Neuronal stem cell (in vitro differentiated cells): ENCODE data around the gene SMIM44.

ENCODE experiments used
- DNase-seq: peaks from one replicate; pipeline ENCODE4 v3.0.0-alpha.2; 2013; ENCODE audit warnings: low spot score
- H2AFZ ChIP-seq: one replicate; pipeline ENCODE4 v1.6.1; 2013; ENCODE audit warnings: mild to moderate bottlenecking, low read length, inconsistent platforms
- H2AK5ac ChIP-seq: 2 replicates; pipeline ENCODE4 v1.6.1; 2013; ENCODE audit warnings: low read depth, mild to moderate bottlenecking, inconsistent platforms, low read length, moderate library complexity, mixed read lengths
- H2BK120ac ChIP-seq: 2 replicates; pipeline ENCODE4 v1.6.1; 2013; ENCODE audit warnings: low read depth, mild to moderate bottlenecking, inconsistent platforms, low read length, moderate library complexity, mixed read lengths
- H2BK12ac ChIP-seq: one replicate; pipeline ENCODE4 v1.6.1; 2013; ENCODE audit warnings: low read length, inconsistent platforms
- H2BK15ac ChIP-seq: 2 replicates; pipeline ENCODE4 v1.6.1; 2013; ENCODE audit warnings: mild to moderate bottlenecking, low read length, inconsistent platforms, mixed read lengths
- H2BK5ac ChIP-seq: one replicate; pipeline ENCODE4 v1.6.1; 2013; ENCODE audit warnings: inconsistent platforms, mild to moderate bottlenecking, low read length, moderate library complexity
- H3K14ac ChIP-seq: one replicate; pipeline ENCODE4 v1.6.1; 2013; ENCODE audit warnings: low read length, inconsistent platforms
- H3K18ac ChIP-seq: 2 replicates; pipeline ENCODE4 v1.6.1; 2013; ENCODE audit warnings: low read length, inconsistent platforms
- H3K23ac ChIP-seq: 2 replicates; pipeline ENCODE4 v1.6.1; 2013; ENCODE audit warnings: low read depth, mild to moderate bottlenecking, mixed read lengths, low read length, inconsistent platforms; ENCODE audit not compliant: poor library complexity
- H3K27ac ChIP-seq: replicated peaks from 3 replicates; pipeline ENCODE4 v1.5.1; 2013; ENCODE audit warnings: low read length, inconsistent platforms
- H3K27me3 ChIP-seq, 3 experiments: 2 replicates each; pipeline ENCODE4 v1.6.1; 2013; ENCODE audit warnings: low read length in 3 of 3, mild to moderate bottlenecking in 2 of 3, inconsistent platforms in 1 of 3, low read depth in 1 of 3, mixed read lengths in 1 of 3, moderate library complexity in 1 of 3; ENCODE audit not compliant: control insufficient read depth in 3 of 3, insufficient read depth in 3 of 3
- H3K36me3 ChIP-seq, 2 donors: replicated peaks in 1 of 2; 2 replicates each; pipeline ENCODE4 v1.6.1; 2013; ENCODE audit warnings: low read length in 2 of 2; ENCODE audit not compliant: control insufficient read depth in 2 of 2, insufficient read depth in 2 of 2
- H3K4ac ChIP-seq: 2 replicates; pipeline ENCODE4 v1.6.1; 2013; ENCODE audit warnings: inconsistent platforms, mild to moderate bottlenecking, low read length, moderate library complexity
- H3K4me1 ChIP-seq, 2 donors: 1 replicate in 1 of 2; 2 replicates in 1 of 2; pipeline ENCODE4 v1.6.1; 2013; ENCODE audit warnings: low read length in 2 of 2, low read depth in 1 of 2; ENCODE audit not compliant: control insufficient read depth in 2 of 2, insufficient read depth in 1 of 2
- H3K4me2 ChIP-seq: one replicate; pipeline ENCODE4 v1.6.1; 2013; ENCODE audit warnings: mild to moderate bottlenecking, low read length, inconsistent platforms; ENCODE audit not compliant: insufficient read depth, poor library complexity, severe bottlenecking
- H3K4me3 ChIP-seq, 2 donors: 2 replicates each; pipeline ENCODE4 v1.5.1; 2013; ENCODE audit warnings: low read length in 2 of 2, mild to moderate bottlenecking in 2 of 2, inconsistent platforms in 1 of 2, moderate library complexity in 1 of 2
- H3K79me1 ChIP-seq: one replicate; pipeline ENCODE4 v1.6.1; 2013; ENCODE audit warnings: low read depth, mild to moderate bottlenecking, inconsistent platforms, low read length, moderate library complexity
- H3K9ac ChIP-seq: one replicate; pipeline ENCODE4 v1.6.1; 2013; ENCODE audit warnings: mild to moderate bottlenecking, low read depth, low read length, inconsistent platforms; ENCODE audit not compliant: poor library complexity
- H3K9me3 ChIP-seq, 2 donors: replicated peaks in 1 of 2; 2 replicates each; pipeline versions ENCODE3 to v1.6.1; 2013; ENCODE audit warnings: low read length in 2 of 2, mild to moderate bottlenecking in 2 of 2, inconsistent platforms in 1 of 2, low read depth in 1 of 2, mixed read lengths in 1 of 2, moderate library complexity in 1 of 2; ENCODE audit not compliant: control insufficient read depth in 2 of 2, insufficient read depth in 1 of 2
- H4K8ac ChIP-seq: one replicate; pipeline ENCODE4 v1.6.1; 2013; ENCODE audit warnings: low read depth, mild to moderate bottlenecking, inconsistent platforms, low read length, moderate library complexity
- H4K91ac ChIP-seq: one replicate; pipeline ENCODE4 v1.6.1; 2013; ENCODE audit warnings: low read length, low read depth, mild to moderate bottlenecking, inconsistent platforms; ENCODE audit not compliant: poor library complexity
- WGBS, 2 donors: extraction: QIAGEN DNeasy Blood & Tissue Kit; methylation state at CpG; one replicate each; pipeline ENCODE4 v1.1.7; 2013; ENCODE audit warnings: missing lambda C conversion rate in 2 of 2, mixed read lengths in 1 of 2; ENCODE audit not compliant: insufficient read length in 2 of 2, insufficient replicate concordance in 1 of 2; ENCODE audit errors: extremely low coverage in 2 of 2; 5-methylcytosine and 5-hydroxymethylcytosine counted together

SMIM44 gene

GRCh38 chr19:3527238-3527910, 44.1 kb upstream of the SMIM44 start:
- Histone ChIP-seq H2AFZ (no peak overlapping the region), H3K27ac (no peak overlapping the region), H3K79me1 (peaks cover 19% of the 10 kb centered on the region), H2AK5ac (no peak overlapping the region), H2BK15ac (no peak overlapping the region), H3K9ac (no peak overlapping the region), H2BK12ac (no peak overlapping the region), H4K91ac (no peak overlapping the region), H4K8ac (no peak overlapping the region), H3K18ac (no peak overlapping the region), H2BK5ac (no peak overlapping the region), H3K4ac (no peak overlapping the region), H3K36me3 (peaks cover 43 to 81% of the 10 kb centered on the region in 2 donors), H3K27me3 (no peaks in the 10 kb centered on the region), H3K4me3 (no peak overlapping the region), H2BK120ac (peak overlapping the region; percentile 31), H3K23ac (peak overlapping the region; percentile 75), H3K14ac (no peak overlapping the region), H3K4me1 (no peaks in the 10 kb centered on the region), H3K9me3 (no peaks in the 10 kb centered on the region), H3K4me2 (no peak overlapping the region)
- WGBS, 2 donors = no CpG with 5 or more reads among the region's 21 CpGs
- DNase-seq = no peak

GRCh38 chr19:3526507-3527237, 43.4 kb upstream of the SMIM44 start:
- no peak overlapping the region for H3K18ac ChIP-seq
- H4K8ac ChIP-seq = no peak overlapping the region
- no peak overlapping the region for H2AK5ac ChIP-seq
- H3K79me1 ChIP-seq = peaks cover 23% of the 10 kb centered on the region
- H3K9me3 ChIP-seq = no peaks in the 10 kb centered on the region
- H3K27ac ChIP-seq = no peak overlapping the region
- no peak overlapping the region for H3K4me2 ChIP-seq
- H2AFZ ChIP-seq = no peak overlapping the region
- H2BK12ac ChIP-seq = no peak overlapping the region
- H3K4me3 ChIP-seq = no peak overlapping the region
- H2BK15ac ChIP-seq = no peak overlapping the region
- no peaks in the 10 kb centered on the region for H3K4me1 ChIP-seq
- peak overlapping the region; percentile 1 for H3K23ac ChIP-seq
- H2BK120ac ChIP-seq = no peak overlapping the region
- peaks cover 42 to 81% of the 10 kb centered on the region in 2 donors for H3K36me3 ChIP-seq
- no peak for DNase-seq
- H3K14ac ChIP-seq = no peak overlapping the region
- no peak overlapping the region for H3K4ac ChIP-seq
- no peak overlapping the region for H2BK5ac ChIP-seq
- WGBS, 2 donors = no CpG with 5 or more reads among the region's 28 CpGs
- H4K91ac ChIP-seq = no peak overlapping the region
- no peak overlapping the region for H3K9ac ChIP-seq
- H3K27me3 ChIP-seq = peaks cover 0 to 2% (median 0%) of the 10 kb centered on the region in 3 experiments

GRCh38 chr19:3524904-3525451, 41.7 kb upstream of the SMIM44 start:
- Histone ChIP-seq H3K4me1 (no peaks in the 10 kb centered on the region), H4K91ac (no peak overlapping the region), H3K27me3 (peaks cover 0 to 2% (median 0%) of the 10 kb centered on the region in 3 experiments), H3K9ac (no peak overlapping the region), H3K9me3 (no peaks in the 10 kb centered on the region), H3K23ac (no peak overlapping the region), H2AK5ac (no peak overlapping the region), H3K4ac (no peak overlapping the region), H3K18ac (no peak overlapping the region), H4K8ac (no peak overlapping the region), H2BK120ac (no peak overlapping the region), H3K14ac (no peak overlapping the region), H3K36me3 (peaks cover 35 to 84% of the 10 kb centered on the region in 2 donors), H2BK15ac (no peak overlapping the region), H2BK12ac (no peak overlapping the region), H3K4me3 (no peak overlapping the region), H3K79me1 (peaks cover 30% of the 10 kb centered on the region), H2BK5ac (peak overlapping the region; percentile 6), H2AFZ (no peak overlapping the region), H3K27ac (no peak overlapping the region), H3K4me2 (no peak overlapping the region)
- no CpG with 5 or more reads among the region's 20 CpGs for WGBS, 2 donors
- no peak for DNase-seq
